H9 (cell line): ENCODE measurements around the gene NTMT1. TPM values are rescaled to one million over a fixed set of nuclear protein-coding genes. Genes with fewer than 3 reads are reported as not detected.
A peak's percentile ranks its signal among the peaks of the same experiment; 100 is the strongest.

Source experiments
- DNase-seq: peaks from one replicate; pipeline ENCODE4 v3.0.0-alpha.2; 2017
- H2AFZ ChIP-seq: one replicate; pipeline ENCODE4 v1.6.1; 2013; ENCODE audit warnings: mild to moderate bottlenecking, low read length, control low read depth, moderate library complexity
- H2AK5ac ChIP-seq: 2 replicates; pipeline ENCODE4 v1.6.1; 2013; ENCODE audit warnings: low read length, control low read depth, mixed read lengths; ENCODE audit not compliant: insufficient read length
- H2BK120ac ChIP-seq: one replicate; pipeline ENCODE4 v1.6.1; 2013; ENCODE audit warnings: low read depth, mild to moderate bottlenecking, low read length, control low read depth, inconsistent platforms; ENCODE audit not compliant: poor library complexity, severe bottlenecking
- H2BK12ac ChIP-seq: 2 replicates; pipeline ENCODE4 v1.6.1; 2013; ENCODE audit warnings: low read length, control low read depth, mixed read lengths, low read depth; ENCODE audit not compliant: insufficient read length
- H2BK15ac ChIP-seq: 2 replicates; pipeline ENCODE4 v1.6.1; 2013; ENCODE audit warnings: low read depth, low read length, control low read depth
- H2BK20ac ChIP-seq: one replicate; pipeline ENCODE4 v1.6.1; 2013; ENCODE audit warnings: low read depth, mild to moderate bottlenecking, low read length, control low read depth, inconsistent platforms; ENCODE audit not compliant: poor library complexity, severe bottlenecking
- H2BK5ac ChIP-seq: 2 replicates; pipeline ENCODE4 v1.6.1; 2013; ENCODE audit warnings: low read length, control low read depth, mixed read lengths; ENCODE audit not compliant: insufficient read length
- H3K14ac ChIP-seq: 2 replicates; pipeline ENCODE4 v1.6.1; 2013; ENCODE audit warnings: low read length, control low read depth; ENCODE audit not compliant: insufficient read depth
- H3K18ac ChIP-seq: 2 replicates; pipeline ENCODE4 v1.6.1; 2013; ENCODE audit warnings: low read depth, mild to moderate bottlenecking, mixed read lengths, low read length, control low read depth; ENCODE audit not compliant: insufficient read length
- H3K23ac ChIP-seq: 2 replicates; pipeline ENCODE4 v1.6.1; 2013; ENCODE audit warnings: low read length, control low read depth, mixed read lengths, low read depth; ENCODE audit not compliant: insufficient read length
- H3K23me2 ChIP-seq: 2 replicates; pipeline ENCODE4 v1.6.1; 2013; ENCODE audit warnings: low read depth, mild to moderate bottlenecking, mixed read lengths, low read length, control low read depth; ENCODE audit not compliant: insufficient read length, poor library complexity, severe bottlenecking
- H3K27ac ChIP-seq: 2 replicates; pipeline ENCODE4 v1.5.1; 2013; ENCODE audit warnings: low read length, control low read depth, mixed read lengths, low read depth; ENCODE audit not compliant: insufficient read length
- H3K27me3 ChIP-seq: 2 replicates; pipeline ENCODE4 v1.6.1; 2013; ENCODE audit warnings: low read length, control low read depth, inconsistent platforms; ENCODE audit not compliant: insufficient read depth
- H3K4ac ChIP-seq: 2 replicates; pipeline ENCODE4 v1.6.1; 2013; ENCODE audit warnings: low read depth, mild to moderate bottlenecking, control low read depth, inconsistent platforms, low read length, moderate library complexity
- H3K4me1 ChIP-seq: 2 replicates; pipeline ENCODE4 v1.6.1; 2013; ENCODE audit warnings: low read length, control low read depth, inconsistent platforms; ENCODE audit not compliant: insufficient read depth
- H3K4me2 ChIP-seq: 2 replicates; pipeline ENCODE4 v1.6.1; 2013; ENCODE audit warnings: low read length, control low read depth, mixed read lengths; ENCODE audit not compliant: insufficient read length, insufficient read depth
- H3K56ac ChIP-seq: 2 replicates; pipeline ENCODE4 v1.6.1; 2013; ENCODE audit warnings: low read depth, mild to moderate bottlenecking, mixed read lengths, low read length, control low read depth; ENCODE audit not compliant: insufficient read length
- H3K79me1 ChIP-seq: 2 replicates; pipeline ENCODE4 v1.6.1; 2013; ENCODE audit warnings: low read depth, mild to moderate bottlenecking, moderate library complexity, low read length, control low read depth, inconsistent platforms; ENCODE audit not compliant: insufficient read depth, poor library complexity, severe bottlenecking
- H3K79me2 ChIP-seq: 2 replicates; pipeline ENCODE4 v1.6.1; 2013; ENCODE audit warnings: low read length, control low read depth, inconsistent platforms; ENCODE audit not compliant: insufficient read depth
- H3K9ac ChIP-seq: 2 replicates; pipeline ENCODE4 v1.6.1; 2013; ENCODE audit warnings: low read length, control low read depth, mixed read lengths; ENCODE audit not compliant: insufficient read length; ENCODE audit errors: extremely low read depth
- H3K9me3 ChIP-seq: one replicate; pipeline ENCODE4 v1.6.1; 2013; ENCODE audit warnings: low read depth, low read length, inconsistent platforms; ENCODE audit not compliant: control insufficient read depth
- H3T11ph ChIP-seq: one replicate; pipeline ENCODE4 v1.6.1; 2013; ENCODE audit warnings: mild to moderate bottlenecking, low read length, control low read depth, inconsistent platforms
- H4K20me1 ChIP-seq: one replicate; pipeline ENCODE4 v1.6.1; 2013; ENCODE audit not compliant: control insufficient read depth, insufficient read length, insufficient read depth
- H4K5ac ChIP-seq: 2 replicates; pipeline ENCODE4 v1.6.1; 2013; ENCODE audit warnings: low read depth, mild to moderate bottlenecking, mixed read lengths, low read length, control low read depth; ENCODE audit not compliant: insufficient read length
- H4K8ac ChIP-seq: replicated peaks from 2 replicates; pipeline ENCODE4 v1.6.1; 2013; ENCODE audit warnings: low read length, control low read depth, mixed read lengths, low read depth; ENCODE audit not compliant: insufficient read length
- H4K91ac ChIP-seq: 2 replicates; pipeline ENCODE4 v1.6.1; 2013; ENCODE audit warnings: low read depth, mild to moderate bottlenecking, moderate library complexity, mixed read lengths, low read length, control low read depth; ENCODE audit not compliant: insufficient read length
- H3K27ac Mint-ChIP-seq, 3 experiments: 2 replicates in 2 of 3; 3 replicates in 1 of 3; pipeline ENCODE4 v1.8.0; 2020 to 2021; ENCODE audit warnings: mixed read lengths in 3 of 3, mild to moderate bottlenecking in 1 of 3, moderate library complexity in 1 of 3
- H3K27me3 Mint-ChIP-seq: 2 replicates; pipeline ENCODE4 v1.8.0; 2021; ENCODE audit warnings: low read depth, mild to moderate bottlenecking, moderate library complexity, mixed read lengths
- H3K36me3 Mint-ChIP-seq, 3 experiments: 2 replicates in 2 of 3; 3 replicates in 1 of 3; pipeline ENCODE4 v1.8.0; 2020 to 2021; ENCODE audit warnings: low read depth in 3 of 3, mixed read lengths in 3 of 3; ENCODE audit not compliant: insufficient read depth in 1 of 3
- H3K4me1 Mint-ChIP-seq, 2 experiments: 2 replicates each; pipeline ENCODE4 v1.8.0; 2020; ENCODE audit warnings: mixed read lengths in 2 of 2
- H3K4me3 Mint-ChIP-seq, 2 experiments: 2 replicates in 1 of 2; 3 replicates in 1 of 2; pipeline ENCODE4 v1.8.0; 2020 to 2021; ENCODE audit warnings: mild to moderate bottlenecking in 2 of 2, mixed read lengths in 2 of 2, moderate library complexity in 1 of 2
- H3K9me3 Mint-ChIP-seq, 2 experiments: 2 replicates in 1 of 2; 3 replicates in 1 of 2; pipeline ENCODE4 v1.8.0; 2020; ENCODE audit warnings: mild to moderate bottlenecking in 2 of 2, mixed read lengths in 2 of 2, moderate library complexity in 1 of 2
- WGBS: extraction: QIAGEN DNeasy Blood & Tissue Kit; methylation state at CpG from one replicate; pipeline ENCODE4 v1.1.7; 2013; ENCODE audit warnings: missing lambda C conversion rate, low lambda C conversion rate, mixed read lengths; ENCODE audit not compliant: insufficient read length; ENCODE audit errors: extremely low coverage; 5-methylcytosine and 5-hydroxymethylcytosine counted together
- total RNA-seq: library from RNA; stranded (reverse); gene quantifications from 2 replicates; pipeline ENCODE4 v1.2.1, GENCODE V29; 2021
- TF ChIP-seq, protein P1 (sequence below): fragments of 200-600 bp; sonication (generic); conservative IDR thresholded peaks from 3 replicates; pipeline ENCODE4 v1.8.0; 2021; ENCODE audit warnings: antibody characterized with exemption, mild to moderate bottlenecking

The NTMT1 gene
- total RNA-seq, 1 experiment from 2014 or later: 57.9 TPM

DNA sequence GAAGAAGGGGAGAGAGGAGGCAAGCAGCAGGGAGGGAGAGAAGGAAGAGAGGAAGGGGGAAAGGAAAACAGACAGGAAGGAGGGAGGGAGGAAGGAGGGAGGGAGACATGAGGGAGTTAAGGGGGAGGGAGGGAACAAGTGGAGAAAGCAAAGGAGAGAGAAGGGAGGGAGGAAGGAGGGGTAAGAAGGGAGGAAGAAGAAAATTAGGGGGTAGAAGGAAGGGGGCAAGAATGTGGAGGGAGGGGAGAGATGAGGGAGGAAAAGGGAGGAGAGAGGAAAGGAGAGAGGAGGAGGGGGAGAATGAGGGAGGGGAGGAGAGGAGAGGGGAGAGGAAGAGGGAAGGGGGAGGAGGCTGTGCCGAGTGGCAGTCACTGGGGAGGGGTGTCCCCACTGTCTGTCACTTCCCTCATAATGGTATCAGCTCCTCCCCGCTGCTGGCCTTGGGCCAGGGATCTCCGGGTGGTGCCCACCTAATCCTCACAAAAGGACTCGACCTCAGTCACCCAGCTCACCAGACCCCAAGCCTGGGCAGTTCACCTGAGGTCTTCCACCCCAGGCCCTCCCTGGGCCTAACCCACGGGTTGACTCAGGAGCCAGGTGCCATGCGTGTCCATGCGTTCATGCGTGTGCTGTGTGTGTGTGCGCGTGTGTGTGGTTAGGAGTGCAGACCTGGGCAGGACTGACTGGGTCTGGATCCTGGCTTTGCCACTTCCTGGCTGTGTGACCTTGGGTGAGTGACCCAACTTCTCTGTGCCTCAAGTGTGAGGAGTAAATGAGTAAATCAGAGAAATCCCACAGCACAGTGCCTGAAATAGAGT lies 23.2 kb upstream of the NTMT1 start:
- Histone ChIP-seq H3K56ac (no peak overlapping the region), H2BK12ac (no peak overlapping the region), H2AK5ac (no peak overlapping the region), H3K79me2 (no peaks in the 10 kb centered on the region), H2BK120ac (no peak overlapping the region), H2BK20ac (no peak overlapping the region), H3K4ac (no peak overlapping the region), H3K9me3 (no peaks in the 10 kb centered on the region), H4K20me1 (no peaks in the 10 kb centered on the region), H3K79me1 (no peaks in the 10 kb centered on the region), H3K23ac (no peak overlapping the region), H2BK5ac (no peak overlapping the region), H3K18ac (no peak overlapping the region), H4K91ac (no peak overlapping the region), H3K4me1 (peaks cover 7% of the 10 kb centered on the region; the same call in 1 of the 2 replicates), H3T11ph (no peak overlapping the region), H3K23me2 (peaks cover 2% of the 10 kb centered on the region), H3K4me2 (no peak overlapping the region), H2AFZ (no peak overlapping the region), H2BK15ac (no peak overlapping the region), H3K14ac (no peak overlapping the region), H3K27ac (no peak overlapping the region), H3K27me3 (0 out of 2 replicates have a peak, but pooled peaks cover 2% of the 10 kb centered on the region), H4K5ac (no peak overlapping the region), H4K8ac (no peak overlapping the region), H3K9ac (no peak overlapping the region)
- Mint-ChIP-seq H3K27me3 (peaks cover 16% of the 10 kb centered on the region), H3K4me1 (peaks cover 27 to 37% of the 10 kb centered on the region in 2 experiments), H3K4me3 (peak overlapping the region in 1 of 2 experiments; percentile 34; a peak in 2 of 5 replicates), H3K36me3 (no peaks in the 10 kb centered on the region), H3K27ac (no peak overlapping the region), H3K9me3 (no peaks in the 10 kb centered on the region; a peak in 1 of 5 replicates)
- WGBS: no CpG with 5 or more reads among the region's 10 CpGs
- DNase-seq: no peak
- TF ChIP-seq, protein P1, sequence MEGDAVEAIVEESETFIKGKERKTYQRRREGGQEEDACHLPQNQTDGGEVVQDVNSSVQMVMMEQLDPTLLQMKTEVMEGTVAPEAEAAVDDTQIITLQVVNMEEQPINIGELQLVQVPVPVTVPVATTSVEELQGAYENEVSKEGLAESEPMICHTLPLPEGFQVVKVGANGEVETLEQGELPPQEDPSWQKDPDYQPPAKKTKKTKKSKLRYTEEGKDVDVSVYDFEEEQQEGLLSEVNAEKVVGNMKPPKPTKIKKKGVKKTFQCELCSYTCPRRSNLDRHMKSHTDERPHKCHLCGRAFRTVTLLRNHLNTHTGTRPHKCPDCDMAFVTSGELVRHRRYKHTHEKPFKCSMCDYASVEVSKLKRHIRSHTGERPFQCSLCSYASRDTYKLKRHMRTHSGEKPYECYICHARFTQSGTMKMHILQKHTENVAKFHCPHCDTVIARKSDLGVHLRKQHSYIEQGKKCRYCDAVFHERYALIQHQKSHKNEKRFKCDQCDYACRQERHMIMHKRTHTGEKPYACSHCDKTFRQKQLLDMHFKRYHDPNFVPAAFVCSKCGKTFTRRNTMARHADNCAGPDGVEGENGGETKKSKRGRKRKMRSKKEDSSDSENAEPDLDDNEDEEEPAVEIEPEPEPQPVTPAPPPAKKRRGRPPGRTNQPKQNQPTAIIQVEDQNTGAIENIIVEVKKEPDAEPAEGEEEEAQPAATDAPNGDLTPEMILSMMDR: no peak
